HPDE6-E6E7 (cell line): Measurements from ENCODE around the gene TPD52L1.
"Not testable (repeated sequence)": the region's sequence is repeated elsewhere in the genome, so short reads cannot be mapped to it uniquely, and the experiment has no call there.

Experiments
- DNase-seq: peaks from one replicate; pipeline ENCODE4 v3.0.0; 2011; ENCODE audit warnings: missing footprints; ENCODE audit errors: extremely low spot score

The TPD52L1 gene

DNA sequence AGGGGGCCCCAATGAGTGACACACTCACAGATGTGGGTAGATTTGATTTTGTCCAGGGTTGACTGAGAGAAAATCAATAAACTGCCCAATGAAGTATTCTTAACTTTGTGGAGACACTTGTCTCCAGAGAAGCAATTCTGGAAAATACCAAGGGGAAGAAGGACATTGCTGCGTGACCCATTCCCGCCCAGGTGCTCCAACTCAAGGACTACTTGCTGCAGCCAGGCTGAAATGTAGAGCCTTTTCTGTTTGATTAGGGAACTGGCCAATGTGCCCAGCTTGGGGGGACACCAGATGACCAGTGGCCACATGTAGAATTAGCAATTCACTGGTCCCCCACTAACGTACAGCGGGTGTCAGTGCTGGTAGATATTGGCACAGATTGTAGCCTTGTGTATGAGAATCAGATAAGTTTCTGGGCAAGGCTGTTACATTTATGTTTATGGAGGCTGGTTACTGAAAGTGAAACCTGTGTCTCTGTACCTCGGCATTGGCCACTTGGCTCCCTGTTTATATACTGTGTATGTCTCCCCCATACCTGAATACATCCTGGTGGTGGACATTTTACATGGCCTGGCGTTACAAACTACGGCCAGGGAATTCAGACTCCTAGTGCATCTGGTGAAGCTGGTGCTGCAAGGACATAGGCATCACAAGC, 115.9 kb downstream of the TPD52L1 start:
- DNase-seq, result no peak

- DNase-seq, result no peak
These were observed 116.8 kb downstream of the TPD52L1 start for GRCh38 chr6:125270380-125270779.

DNA sequence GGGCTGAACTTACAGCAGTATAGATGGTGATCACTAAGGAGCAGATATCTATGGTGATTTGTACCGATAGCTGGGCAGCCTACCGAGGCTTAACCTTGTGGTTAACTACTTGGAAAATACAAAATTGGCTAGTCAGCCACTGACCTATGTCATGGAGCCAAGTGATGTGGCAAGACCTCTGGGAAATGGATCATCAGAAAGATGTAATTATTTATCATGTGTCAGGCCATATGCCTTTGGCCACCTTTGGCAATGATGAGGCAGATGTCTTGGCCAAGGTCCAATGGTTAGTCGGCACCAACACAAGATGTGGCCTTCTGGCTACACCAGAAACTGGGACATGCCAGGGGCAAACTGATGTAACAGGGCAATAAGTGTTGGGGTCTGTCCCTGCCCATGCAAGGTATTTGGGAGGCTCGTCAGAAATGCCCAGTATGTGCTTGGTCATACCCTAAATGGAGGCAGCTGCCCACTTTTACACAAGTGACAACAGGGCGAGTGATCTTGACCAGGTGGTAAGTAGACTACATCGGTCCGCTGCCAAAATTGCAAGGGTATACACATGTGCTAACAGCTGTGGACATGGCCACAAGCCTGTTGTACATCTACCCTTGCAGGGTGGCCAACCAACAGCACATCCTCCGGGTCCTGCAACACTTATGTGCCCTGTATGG, 118.0 kb downstream of the TPD52L1 start:
- no peak for DNase-seq

DNA sequence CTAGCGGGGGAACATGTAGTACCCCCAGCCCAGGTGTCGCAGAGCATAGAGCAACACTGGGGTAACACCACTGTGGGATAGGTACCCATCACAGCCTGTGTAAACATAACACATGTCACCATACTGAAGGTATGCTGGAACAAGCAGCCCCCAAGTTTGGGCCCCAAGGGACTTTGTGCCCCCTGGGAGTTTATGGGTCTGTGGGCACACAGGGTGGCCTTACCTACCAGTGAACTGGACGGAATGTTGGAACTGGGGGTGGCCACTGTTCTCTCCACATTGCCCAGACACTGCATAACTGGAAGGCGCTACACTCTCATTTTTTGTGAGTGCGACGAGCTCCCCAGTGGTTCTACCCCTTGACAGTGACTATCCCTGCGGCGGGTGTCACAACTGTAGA, 119.7 kb downstream of the TPD52L1 start:
- DNase-seq, result no peak

GRCh38 chr6:125273965-125274364, 120.4 kb downstream of the TPD52L1 start:
- peak; percentile 80 for DNase-seq

GRCh38 chr6:125274935-125275334, 121.4 kb downstream of the TPD52L1 start:
- no peak for DNase-seq

DNA sequence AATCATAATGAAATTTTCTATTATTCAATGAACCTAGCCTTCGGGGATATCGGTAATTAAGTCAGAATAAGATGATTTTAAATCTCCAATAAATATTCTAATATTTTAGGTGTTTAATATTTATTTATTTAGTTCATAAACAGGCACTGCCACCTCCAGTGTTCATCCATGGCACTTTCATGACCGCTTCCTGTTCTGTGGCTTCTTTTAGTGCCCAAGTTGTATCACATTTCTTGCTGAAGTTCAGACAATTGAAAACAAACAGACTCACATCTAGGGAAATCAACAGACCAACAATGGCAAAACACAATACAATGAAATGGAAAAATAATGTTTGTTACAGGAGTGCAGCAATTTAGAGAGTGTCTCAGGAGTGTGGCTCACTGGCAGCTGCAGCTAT, 122.2 kb downstream of the TPD52L1 start:
- DNase-seq, result no peak

GRCh38 chr6:125277838-125278237, 124.3 kb downstream of the TPD52L1 start:
- DNase-seq, result no peak

GRCh38 chr6:125279961-125280360, 126.4 kb downstream of the TPD52L1 start:
- no peak for DNase-seq

- DNase-seq, result not testable (repeated sequence)
These were observed 126.9 kb downstream of the TPD52L1 start for GRCh38 chr6:125280370-125281035.

- DNase-seq, result not testable (repeated sequence)
These were observed 128.9 kb downstream of the TPD52L1 start for GRCh38 chr6:125282470-125282869.

DNA sequence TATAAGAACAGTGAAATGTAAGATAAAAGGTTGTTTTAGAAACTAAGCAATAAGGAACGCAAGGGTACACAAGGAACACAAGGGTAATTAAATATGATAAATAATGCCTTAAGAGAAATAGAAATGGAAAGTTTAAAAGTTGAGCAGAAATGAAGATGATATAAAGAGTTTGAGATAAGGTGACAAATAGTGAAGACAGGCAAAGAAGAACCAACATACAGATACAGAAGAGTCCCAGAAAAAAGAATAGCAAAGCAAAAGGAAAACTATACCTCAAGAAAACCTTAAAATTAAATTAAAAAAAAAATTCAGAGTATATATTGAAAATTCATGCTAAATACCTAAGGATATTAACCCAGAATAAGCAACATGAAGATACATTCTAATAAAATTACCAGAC, 131.8 kb downstream of the TPD52L1 start:
- no peak for DNase-seq

DNA sequence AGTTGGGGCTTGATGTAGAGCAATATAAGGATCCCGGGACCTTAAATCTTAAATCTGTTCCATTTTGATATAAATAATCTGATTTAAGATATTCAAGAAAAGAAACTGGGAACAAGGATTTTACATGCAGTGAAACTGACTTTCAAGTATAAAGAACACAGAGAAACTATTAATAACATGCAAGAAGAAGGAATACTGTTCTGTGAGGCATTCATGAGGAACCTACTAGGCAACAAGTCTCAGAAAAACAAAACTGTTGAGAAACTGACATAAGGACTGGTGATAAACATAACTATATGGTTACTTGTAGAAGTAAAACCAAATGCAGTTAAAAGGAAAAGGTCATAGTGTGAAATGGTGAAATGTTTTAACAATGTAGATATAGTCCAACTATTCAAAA, 132.4 kb downstream of the TPD52L1 start:
- no peak for DNase-seq

- no peak for DNase-seq
These were observed 134.1 kb downstream of the TPD52L1 start for GRCh38 chr6:125287718-125288117.

DNA sequence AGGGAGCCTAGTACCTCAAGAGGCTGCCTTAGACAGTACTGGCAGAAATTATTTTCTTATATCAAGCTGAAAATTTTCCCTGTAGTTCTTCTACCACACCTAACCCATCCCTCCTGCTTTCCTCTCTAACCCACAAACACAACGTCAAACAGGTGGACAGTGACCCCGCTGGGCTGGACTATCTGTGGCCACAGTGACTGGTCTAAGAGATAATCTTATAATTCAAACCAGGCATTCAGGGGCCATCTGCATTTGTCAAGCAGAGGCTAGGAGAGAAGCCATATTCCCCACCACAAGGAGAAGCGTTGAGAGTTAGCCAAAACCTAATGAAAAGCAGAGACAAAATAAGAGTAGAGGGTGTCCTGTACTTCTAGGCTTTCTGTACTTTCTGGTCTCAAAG, 140.0 kb downstream of the TPD52L1 start:
- no peak for DNase-seq

GRCh38 chr6:125294036-125294435, 140.5 kb downstream of the TPD52L1 start:
- no peak for DNase-seq

DNA sequence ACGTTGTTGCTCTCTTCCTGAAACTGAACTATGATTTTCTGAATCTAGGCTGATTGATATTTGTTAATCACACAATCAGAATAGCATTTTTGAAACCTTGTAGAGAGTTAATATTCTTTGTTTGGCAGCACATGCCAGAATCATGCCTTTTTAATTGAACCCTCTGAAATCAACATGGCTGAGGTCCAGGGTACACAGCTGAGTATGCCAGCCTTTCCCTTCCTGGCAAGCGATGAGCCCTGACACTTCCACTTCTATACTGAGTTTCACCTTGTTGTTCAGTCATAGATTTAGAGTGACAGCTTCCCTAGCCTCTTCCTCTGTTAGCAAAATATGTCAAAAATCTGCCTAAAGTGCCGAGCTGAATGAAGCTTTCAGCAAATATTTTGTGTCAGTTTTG, 141.4 kb downstream of the TPD52L1 start:
- DNase-seq, result no peak

DNA sequence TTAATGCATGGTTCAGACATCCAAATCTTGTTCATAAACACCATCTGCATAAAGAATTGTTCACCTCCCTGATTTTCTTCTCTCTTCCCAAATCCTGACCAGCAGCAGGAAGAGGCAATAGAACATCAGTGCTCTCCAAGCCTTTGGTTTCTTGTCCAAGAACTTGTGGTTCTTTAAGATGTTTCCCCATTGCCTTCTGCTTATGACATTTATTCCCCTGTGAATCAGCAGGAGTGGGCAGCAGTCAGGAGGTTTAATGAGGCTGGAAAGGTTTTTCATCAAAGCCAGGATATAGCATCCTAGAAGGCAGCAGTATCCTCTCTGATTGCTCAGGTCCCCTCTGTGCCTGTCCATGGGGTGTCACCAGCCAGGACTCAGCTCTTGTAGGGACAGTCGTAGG, 142.9 kb downstream of the TPD52L1 start:
- DNase-seq, result no peak

GRCh38 chr6:125299257-125299656, 145.7 kb downstream of the TPD52L1 start:
- DNase-seq, result no peak

DNA sequence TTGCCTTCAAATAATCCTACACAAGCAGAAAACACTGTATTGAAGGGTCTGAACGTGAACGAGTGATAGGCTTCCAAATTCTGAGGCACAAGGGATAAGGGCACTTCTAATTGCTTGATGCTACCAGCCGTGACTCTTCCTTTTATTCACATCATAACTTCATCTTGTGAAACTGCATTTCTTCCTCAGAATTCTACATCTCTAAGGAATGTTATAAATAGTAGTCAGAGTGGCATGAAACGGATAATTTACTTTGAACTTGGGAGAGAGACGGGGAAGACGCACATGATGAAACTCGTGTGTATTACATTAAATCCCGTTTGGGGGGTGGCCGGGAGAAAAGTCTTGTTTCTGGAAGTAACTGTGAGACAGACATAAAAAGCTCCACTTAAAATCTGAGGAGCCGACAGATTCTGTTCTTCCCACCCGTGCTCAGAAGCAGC, 147.4 kb downstream of the TPD52L1 start:
- DNase-seq, result peak; percentile 9

GRCh38 chr6:125301435-125302391, 148.1 kb downstream of the TPD52L1 start, which contains the start of gene HDDC2:
HDDC2 (minus strand) TSS chr6:125301967; CDS start chr6:125301932, 35 bp downstream.
- DNase-seq, result peak; percentile 50
